ENCODE results near the gene CNTNAP3B. TPM values are rescaled to one million over a fixed set of nuclear protein-coding genes. Genes with fewer than 3 reads are reported as not detected.
"Not testable (repeated sequence)": the region's sequence is repeated elsewhere in the genome, so short reads cannot be mapped to it uniquely, and the experiment has no call there.

CNTNAP3B gene
- total and polyA plus RNA-seq, 4 experiments from 2014 or later, result not detected

GRCh38 chr9:41941738-41942137 lies 187.5 kb downstream of the CNTNAP3B start:
- H3K9me3 ChIP-seq (ENCODE audit: control insufficient read depth in 1 of 2, low read length in 2 of 2); H3K27ac ChIP-seq (ENCODE audit: low read depth, low read length); H3K4me1 Mint-ChIP-seq; H3K36me3 Mint-ChIP-seq; H3K9me3 Mint-ChIP-seq; intact Hi-C loops (cut with micrococcal nuclease); H3K4me3 ChIP-seq (ENCODE audit: low read length in 2 of 2); H3K27me3 ChIP-seq (ENCODE audit: insufficient read depth, low read length); H3K36me3 ChIP-seq (ENCODE audit: insufficient read depth, low read length); H3K27ac Mint-ChIP-seq; CTCF ChIA-PET (ENCODE audit: partially characterized antibody); H3K27me3 Mint-ChIP-seq; POLR2A ChIA-PET (ENCODE audit: partially characterized antibody); H3K4me1 ChIP-seq (ENCODE audit: insufficient read depth, low read length); H3K4me3 Mint-ChIP-seq; DNase-seq: not testable (repeated sequence)

- H3K27ac Mint-ChIP-seq; H3K27me3 ChIP-seq (ENCODE audit: insufficient read depth, low read length); CTCF ChIA-PET (ENCODE audit: partially characterized antibody); H3K4me1 Mint-ChIP-seq; H3K36me3 ChIP-seq (ENCODE audit: insufficient read depth, low read length); H3K4me3 Mint-ChIP-seq; H3K27ac ChIP-seq (ENCODE audit: low read depth, low read length); H3K9me3 ChIP-seq (ENCODE audit: control insufficient read depth in 1 of 2, low read length in 2 of 2); DNase-seq; H3K36me3 Mint-ChIP-seq; H3K4me1 ChIP-seq (ENCODE audit: insufficient read depth, low read length); POLR2A ChIA-PET (ENCODE audit: partially characterized antibody); H3K4me3 ChIP-seq (ENCODE audit: low read length in 2 of 2); H3K9me3 Mint-ChIP-seq; H3K27me3 Mint-ChIP-seq; intact Hi-C loops (cut with micrococcal nuclease): not testable (repeated sequence)
Measured at GRCh38 chr9:41938143-41938542, 191.1 kb downstream of the CNTNAP3B start.

- CTCF ChIA-PET (ENCODE audit: partially characterized antibody); H3K9me3 Mint-ChIP-seq; H3K36me3 Mint-ChIP-seq: not testable (repeated sequence)
Measured at GRCh38 chr9:41935727-41936126, 193.5 kb downstream of the CNTNAP3B start.

GRCh38 chr9:41929172-41929571 lies 200.1 kb downstream of the CNTNAP3B start:
- H3K4me3 ChIP-seq (ENCODE audit: low read length in 2 of 2); DNase-seq; H3K4me3 Mint-ChIP-seq; POLR2A ChIA-PET (ENCODE audit: partially characterized antibody); H3K36me3 Mint-ChIP-seq; H3K27ac Mint-ChIP-seq; H3K4me1 Mint-ChIP-seq; CTCF ChIA-PET (ENCODE audit: partially characterized antibody); H3K27me3 ChIP-seq (ENCODE audit: insufficient read depth, low read length); H3K36me3 ChIP-seq (ENCODE audit: insufficient read depth, low read length); H3K4me1 ChIP-seq (ENCODE audit: insufficient read depth, low read length); H3K27me3 Mint-ChIP-seq; H3K9me3 ChIP-seq (ENCODE audit: control insufficient read depth in 1 of 2, low read length in 2 of 2); intact Hi-C loops (cut with micrococcal nuclease); H3K9me3 Mint-ChIP-seq; H3K27ac ChIP-seq (ENCODE audit: low read depth, low read length): not testable (repeated sequence)

More at GRCh38 chr9:41935727-41936126, 193.5 kb downstream of the CNTNAP3B start:
- H3K27ac ChIP-seq (ENCODE audit: low read depth, low read length); H3K36me3 ChIP-seq (ENCODE audit: insufficient read depth, low read length); H3K4me1 ChIP-seq (ENCODE audit: insufficient read depth, low read length); intact Hi-C loops (cut with micrococcal nuclease); H3K4me3 Mint-ChIP-seq; POLR2A ChIA-PET (ENCODE audit: partially characterized antibody); H3K4me1 Mint-ChIP-seq; H3K9me3 ChIP-seq (ENCODE audit: control insufficient read depth in 1 of 2, low read length in 2 of 2); H3K27me3 ChIP-seq (ENCODE audit: insufficient read depth, low read length); H3K27ac Mint-ChIP-seq; H3K27me3 Mint-ChIP-seq; H3K4me3 ChIP-seq (ENCODE audit: low read length in 2 of 2); DNase-seq: not testable (repeated sequence)

GRCh38 chr9:41917374-41917773 lies 211.9 kb downstream of the CNTNAP3B start:
- DNase-seq; POLR2A ChIA-PET (ENCODE audit: partially characterized antibody); H3K9me3 ChIP-seq (ENCODE audit: control insufficient read depth in 1 of 2, low read length in 2 of 2); H3K36me3 Mint-ChIP-seq; H3K4me3 Mint-ChIP-seq; H3K27me3 ChIP-seq (ENCODE audit: insufficient read depth, low read length); CTCF ChIA-PET (ENCODE audit: partially characterized antibody); H3K4me3 ChIP-seq (ENCODE audit: low read length in 2 of 2); H3K36me3 ChIP-seq (ENCODE audit: insufficient read depth, low read length); H3K27ac Mint-ChIP-seq; H3K9me3 Mint-ChIP-seq; H3K4me1 Mint-ChIP-seq; intact Hi-C loops (cut with micrococcal nuclease); H3K4me1 ChIP-seq (ENCODE audit: insufficient read depth, low read length); H3K27me3 Mint-ChIP-seq; H3K27ac ChIP-seq (ENCODE audit: low read depth, low read length): not testable (repeated sequence)

- DNase-seq; POLR2A ChIA-PET (ENCODE audit: partially characterized antibody); intact Hi-C loops (cut with micrococcal nuclease); H3K4me1 Mint-ChIP-seq; H3K36me3 Mint-ChIP-seq; H3K4me3 Mint-ChIP-seq; H3K27ac Mint-ChIP-seq; H3K27me3 ChIP-seq (ENCODE audit: insufficient read depth, low read length); H3K9me3 Mint-ChIP-seq; H3K27ac ChIP-seq (ENCODE audit: low read depth, low read length); H3K36me3 ChIP-seq (ENCODE audit: insufficient read depth, low read length); H3K9me3 ChIP-seq (ENCODE audit: control insufficient read depth in 1 of 2, low read length in 2 of 2); CTCF ChIA-PET (ENCODE audit: partially characterized antibody); H3K4me3 ChIP-seq (ENCODE audit: low read length in 2 of 2); H3K4me1 ChIP-seq (ENCODE audit: insufficient read depth, low read length); H3K27me3 Mint-ChIP-seq: not testable (repeated sequence)
Measured at GRCh38 chr9:41905488-41905887, 223.7 kb downstream of the CNTNAP3B start.

- H3K4me3 ChIP-seq (ENCODE audit: low read length in 2 of 2); H3K4me1 ChIP-seq (ENCODE audit: insufficient read depth, low read length); H3K36me3 Mint-ChIP-seq; DNase-seq; H3K36me3 ChIP-seq (ENCODE audit: insufficient read depth, low read length); H3K27ac Mint-ChIP-seq; H3K4me3 Mint-ChIP-seq; H3K27me3 Mint-ChIP-seq; CTCF ChIA-PET (ENCODE audit: partially characterized antibody); H3K9me3 Mint-ChIP-seq; H3K27ac ChIP-seq (ENCODE audit: low read depth, low read length); POLR2A ChIA-PET (ENCODE audit: partially characterized antibody); H3K4me1 Mint-ChIP-seq; intact Hi-C loops (cut with micrococcal nuclease); H3K9me3 ChIP-seq (ENCODE audit: control insufficient read depth in 1 of 2, low read length in 2 of 2); H3K27me3 ChIP-seq (ENCODE audit: insufficient read depth, low read length): not testable (repeated sequence)
Measured at GRCh38 chr9:41902762-41903161, 226.5 kb downstream of the CNTNAP3B start.

GRCh38 chr9:41898720-41899343 lies 230.4 kb downstream of the CNTNAP3B start:
- intact Hi-C loops (cut with micrococcal nuclease); H3K36me3 ChIP-seq (ENCODE audit: insufficient read depth, low read length); H3K27ac Mint-ChIP-seq; H3K9me3 ChIP-seq (ENCODE audit: control insufficient read depth in 1 of 2, low read length in 2 of 2); CTCF ChIA-PET (ENCODE audit: partially characterized antibody); H3K36me3 Mint-ChIP-seq; H3K27me3 ChIP-seq (ENCODE audit: insufficient read depth, low read length); H3K4me3 ChIP-seq (ENCODE audit: low read length in 2 of 2); DNase-seq; H3K4me1 Mint-ChIP-seq; H3K27ac ChIP-seq (ENCODE audit: low read depth, low read length); H3K9me3 Mint-ChIP-seq; H3K4me1 ChIP-seq (ENCODE audit: insufficient read depth, low read length); POLR2A ChIA-PET (ENCODE audit: partially characterized antibody); H3K4me3 Mint-ChIP-seq; H3K27me3 Mint-ChIP-seq: not testable (repeated sequence)
